SK-N-SH treated with all-trans-retinoic acid at 6 μM for 48 hours (cell line): ENCODE results near the gene NUP93.

Source experiments
- GLIS3 ChIP-seq: fragments of 250-450 bp; sonication (Bioruptor Pico); IDR thresholded peaks from 2 replicates; pipeline ENCODE4 v1.5.0; 2020; ENCODE audit warnings: mild to moderate bottlenecking, moderate library complexity
- RARB ChIP-seq: fragments of 250-450 bp; sonication (Bioruptor Pico); IDR thresholded peaks from 2 replicates; pipeline ENCODE4 v1.8.0; 2021; ENCODE audit warnings: mild to moderate bottlenecking, moderate library complexity
- TOX ChIP-seq: fragments of 250-450 bp; sonication (Bioruptor Pico); IDR thresholded peaks from 2 replicates; pipeline ENCODE4 v1.8.0; 2021; ENCODE audit warnings: mild to moderate bottlenecking, moderate library complexity, borderline replicate concordance
- ZFP30 ChIP-seq: fragments of 450-650 bp; formaldehyde crosslinking; IDR thresholded peaks from 2 replicates; pipeline ENCODE4 v1.5.0; 2022; ENCODE audit warnings: mild to moderate bottlenecking, moderate library complexity
- ZNF70 ChIP-seq: fragments of 450-650 bp; formaldehyde crosslinking; IDR thresholded peaks from 2 replicates; pipeline ENCODE4 v1.5.0; 2020; ENCODE audit warnings: mild to moderate bottlenecking, moderate library complexity
- ZNF8 ChIP-seq: fragments of 450-650 bp; formaldehyde crosslinking; IDR thresholded peaks from 2 replicates; pipeline ENCODE4 v1.5.0; 2020; ENCODE audit warnings: mild to moderate bottlenecking, moderate library complexity

- TF ChIP-seq TOX (CRISPR knock-in tag) (no peak), GLIS3 (CRISPR knock-in tag) (no peak), ZNF8 (CRISPR knock-in tag) (no peak), ZNF70 (CRISPR knock-in tag) (no peak), RARB (no peak), ZFP30 (no peak)
Measured at GRCh38 chr16:56841233-56841632, 111.3 kb downstream of the NUP93 start.
